A549 (cell line): ENCODE results near the gene BPIFB4.

Experiments
- BHLHE40 ChIP-seq: IDR thresholded peaks from 2 replicates; pipeline ENCODE4 v1.6.1; 2012; ENCODE audit warnings: low read depth, low read length, inconsistent platforms
- EP300 ChIP-seq, 2 experiments: fragments of >200 bp; sonication (Bioruptor Twin); formaldehyde crosslinking; IDR thresholded peaks; 2 replicates in 1 of 2; 3 replicates in 1 of 2; pipeline ENCODE4 v1.6.1; 2016 to 2017
- JUN ChIP-seq, 2 experiments: fragments of >200 bp; sonication (Bioruptor Twin); formaldehyde crosslinking; IDR thresholded peaks; 2 replicates in 1 of 2; 3 replicates in 1 of 2; pipeline ENCODE4 v1.6.1; 2016 to 2017
- KDM5A ChIP-seq: fragments of 200-600 bp; sonication (generic); IDR thresholded peaks from 2 replicates; pipeline ENCODE4 v1.6.1; 2016; ENCODE audit warnings: antibody characterized with exemption, mild to moderate bottlenecking
- MAZ ChIP-seq: fragments of 150-350 bp; IDR thresholded peaks from 2 replicates; pipeline ENCODE4 v1.6.1; 2014; ENCODE audit warnings: antibody characterized with exemption, low read depth, low read length, borderline replicate concordance
- POLR2A ChIP-seq: IDR thresholded peaks from 2 replicates; pipeline ENCODE4 v1.6.1; 2012; ENCODE audit warnings: mild to moderate bottlenecking, low read length
- ZFP36 ChIP-seq: fragments of 450-650 bp; IDR thresholded peaks from 2 replicates; pipeline ENCODE4 v1.6.1; 2014; ENCODE audit warnings: borderline replicate concordance; ENCODE audit not compliant: partially characterized antibody
- TF ChIP-seq, protein P1 (sequence below): fragments of >200 bp; sonication (Bioruptor Twin); formaldehyde crosslinking; IDR thresholded peaks from 3 replicates; pipeline ENCODE4 v1.5.1; 2016
- TF ChIP-seq, protein P2 (sequence below): IDR thresholded peaks from 2 replicates; pipeline ENCODE4 v1.6.1; 2012

DNA sequence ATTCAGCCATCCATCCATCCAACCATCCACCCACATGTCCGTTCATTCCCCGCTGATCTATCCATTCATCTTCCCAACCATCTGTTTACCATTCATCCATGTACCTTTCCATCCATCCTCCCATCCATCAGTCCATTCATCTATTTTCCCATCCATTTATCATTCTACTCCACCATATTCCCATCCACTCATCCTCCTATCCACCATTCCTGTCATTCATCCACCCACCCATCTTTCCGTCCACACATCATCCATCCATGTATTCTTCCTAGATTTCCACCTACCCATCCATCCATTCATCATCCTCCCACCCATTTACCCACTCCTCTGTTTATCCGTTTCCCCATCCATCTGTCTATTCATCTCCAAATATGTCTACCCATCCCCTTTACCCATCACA is 41.2 kb upstream of the BPIFB4 start:
- TF ChIP-seq KDM5A (no peak), ZFP36 (no peak), POLR2A (no peak), MAZ (no peak), JUN (IDR thresholded peaks at IDR 0.05) (no peak), EP300 (IDR thresholded peaks at IDR 0.05) (no peak), BHLHE40 (no peak)
- TF ChIP-seq, protein P1, sequence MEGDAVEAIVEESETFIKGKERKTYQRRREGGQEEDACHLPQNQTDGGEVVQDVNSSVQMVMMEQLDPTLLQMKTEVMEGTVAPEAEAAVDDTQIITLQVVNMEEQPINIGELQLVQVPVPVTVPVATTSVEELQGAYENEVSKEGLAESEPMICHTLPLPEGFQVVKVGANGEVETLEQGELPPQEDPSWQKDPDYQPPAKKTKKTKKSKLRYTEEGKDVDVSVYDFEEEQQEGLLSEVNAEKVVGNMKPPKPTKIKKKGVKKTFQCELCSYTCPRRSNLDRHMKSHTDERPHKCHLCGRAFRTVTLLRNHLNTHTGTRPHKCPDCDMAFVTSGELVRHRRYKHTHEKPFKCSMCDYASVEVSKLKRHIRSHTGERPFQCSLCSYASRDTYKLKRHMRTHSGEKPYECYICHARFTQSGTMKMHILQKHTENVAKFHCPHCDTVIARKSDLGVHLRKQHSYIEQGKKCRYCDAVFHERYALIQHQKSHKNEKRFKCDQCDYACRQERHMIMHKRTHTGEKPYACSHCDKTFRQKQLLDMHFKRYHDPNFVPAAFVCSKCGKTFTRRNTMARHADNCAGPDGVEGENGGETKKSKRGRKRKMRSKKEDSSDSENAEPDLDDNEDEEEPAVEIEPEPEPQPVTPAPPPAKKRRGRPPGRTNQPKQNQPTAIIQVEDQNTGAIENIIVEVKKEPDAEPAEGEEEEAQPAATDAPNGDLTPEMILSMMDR = no peak
- TF ChIP-seq, protein P2, sequence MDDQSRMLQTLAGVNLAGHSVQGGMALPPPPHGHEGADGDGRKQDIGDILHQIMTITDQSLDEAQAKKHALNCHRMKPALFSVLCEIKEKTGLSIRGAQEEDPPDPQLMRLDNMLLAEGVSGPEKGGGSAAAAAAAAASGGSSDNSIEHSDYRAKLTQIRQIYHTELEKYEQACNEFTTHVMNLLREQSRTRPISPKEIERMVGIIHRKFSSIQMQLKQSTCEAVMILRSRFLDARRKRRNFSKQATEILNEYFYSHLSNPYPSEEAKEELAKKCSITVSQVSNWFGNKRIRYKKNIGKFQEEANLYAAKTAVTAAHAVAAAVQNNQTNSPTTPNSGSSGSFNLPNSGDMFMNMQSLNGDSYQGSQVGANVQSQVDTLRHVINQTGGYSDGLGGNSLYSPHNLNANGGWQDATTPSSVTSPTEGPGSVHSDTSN = no peak
